ENCODE data around the gene ZNF536. TPM values are rescaled to one million over a fixed set of nuclear protein-coding genes. Genes with fewer than 3 reads are reported as not detected.

ZNF536 gene
- total RNA-seq, 1 experiment from 2014 or later = not detected

DNA sequence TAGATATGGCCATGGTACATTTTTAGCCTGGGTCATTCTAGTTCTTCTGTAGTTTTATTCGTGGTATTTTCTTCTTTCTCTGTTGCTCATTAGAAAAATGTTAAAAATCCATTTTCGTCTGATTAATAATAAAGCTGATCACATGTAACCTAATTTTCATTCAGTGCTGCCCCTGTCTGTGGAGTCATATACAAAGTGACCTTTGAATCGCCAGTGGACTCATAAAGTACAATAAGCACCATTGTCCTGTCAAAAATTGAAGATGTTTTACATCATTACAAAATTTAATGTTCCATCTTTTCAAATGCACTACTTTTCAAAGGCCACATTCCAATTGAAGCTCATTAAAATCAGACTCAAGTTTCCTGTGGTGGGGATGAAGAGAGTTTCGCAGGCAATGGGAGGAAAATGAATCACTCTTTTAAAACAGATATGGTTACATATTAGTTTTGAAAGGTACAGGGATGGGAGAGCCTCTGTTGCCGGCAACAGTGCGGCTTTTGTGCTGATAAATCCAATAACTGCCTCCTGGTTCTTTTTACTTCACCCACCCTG lies 205.4 kb downstream of the ZNF536 start:
- Mint-ChIP-seq H3K4me1 (peaks cover 6 to 14% of the 10 kb centered on the region in 2 experiments; a peak in 3 of 4 replicates), H3K27ac (no peak overlapping the region)
- DNase-seq = no peak

More for the DNA sequence above, 205.4 kb downstream of the ZNF536 start:
- Histone ChIP-seq H4K91ac (ENCODE audit: insufficient read length, low read depth, low read length) (no peak overlapping the region), H2BK120ac (ENCODE audit: low read depth, low read length, poor library complexity, severe bottlenecking) (no peak overlapping the region), H2BK20ac (ENCODE audit: low read depth, low read length, poor library complexity, severe bottlenecking) (no peak overlapping the region), H4K5ac (ENCODE audit: insufficient read length, low read depth, low read length) (no peak overlapping the region), H2BK12ac (ENCODE audit: insufficient read length, low read depth, low read length) (no peak overlapping the region), H3K79me1 (ENCODE audit: insufficient read depth, low read depth, low read length, poor library complexity, severe bottlenecking) (no peaks in the 10 kb centered on the region), H2BK15ac (ENCODE audit: low read depth, low read length) (no peak overlapping the region), H3K9ac (ENCODE audit: extremely low read depth, insufficient read length, low read length) (no peak overlapping the region), H3K23me2 (ENCODE audit: insufficient read length, low read depth, low read length, poor library complexity, severe bottlenecking) (no peaks in the 10 kb centered on the region), H4K8ac (replicated peaks; ENCODE audit: insufficient read length, low read depth, low read length) (no peak overlapping the region), H3K14ac (ENCODE audit: insufficient read depth, low read length) (no peak overlapping the region), H3K4ac (ENCODE audit: low read depth, low read length) (no peak overlapping the region), H3K4me1 (ENCODE audit: insufficient read depth, low read length) (no peaks in the 10 kb centered on the region), H3K27ac (ENCODE audit: insufficient read length, low read depth, low read length) (no peak overlapping the region), H2AK5ac (ENCODE audit: insufficient read length, low read length) (no peak overlapping the region), H4K20me1 (ENCODE audit: control insufficient read depth, insufficient read depth, insufficient read length) (no peaks in the 10 kb centered on the region), H3K18ac (ENCODE audit: insufficient read length, low read depth, low read length) (no peak overlapping the region), H3K79me2 (ENCODE audit: insufficient read depth, low read length) (no peaks in the 10 kb centered on the region), H2AFZ (ENCODE audit: low read length) (no peak overlapping the region), H3T11ph (ENCODE audit: low read length) (no peak overlapping the region), H3K56ac (ENCODE audit: insufficient read length, low read depth, low read length) (no peak overlapping the region), H3K9me3 (ENCODE audit: control insufficient read depth, low read depth, low read length) (no peaks in the 10 kb centered on the region), H3K4me2 (ENCODE audit: insufficient read depth, insufficient read length, low read length) (no peak overlapping the region), H3K27me3 (ENCODE audit: insufficient read depth, low read length) (no peaks in the 10 kb centered on the region), H3K23ac (ENCODE audit: insufficient read length, low read depth, low read length) (no peak overlapping the region), H2BK5ac (ENCODE audit: insufficient read length, low read length) (no peak overlapping the region)
- Mint-ChIP-seq H3K36me3 (ENCODE audit: insufficient read depth in 1 of 3, low read depth in 3 of 3) (no peaks in the 10 kb centered on the region), H3K9me3 (no peaks in the 10 kb centered on the region), H3K4me3 (no peak overlapping the region), H3K27me3 (ENCODE audit: low read depth) (peaks cover 1% of the 10 kb centered on the region; the same call in 1 of the 2 replicates)
- TF ChIP-seq, protein P1, sequence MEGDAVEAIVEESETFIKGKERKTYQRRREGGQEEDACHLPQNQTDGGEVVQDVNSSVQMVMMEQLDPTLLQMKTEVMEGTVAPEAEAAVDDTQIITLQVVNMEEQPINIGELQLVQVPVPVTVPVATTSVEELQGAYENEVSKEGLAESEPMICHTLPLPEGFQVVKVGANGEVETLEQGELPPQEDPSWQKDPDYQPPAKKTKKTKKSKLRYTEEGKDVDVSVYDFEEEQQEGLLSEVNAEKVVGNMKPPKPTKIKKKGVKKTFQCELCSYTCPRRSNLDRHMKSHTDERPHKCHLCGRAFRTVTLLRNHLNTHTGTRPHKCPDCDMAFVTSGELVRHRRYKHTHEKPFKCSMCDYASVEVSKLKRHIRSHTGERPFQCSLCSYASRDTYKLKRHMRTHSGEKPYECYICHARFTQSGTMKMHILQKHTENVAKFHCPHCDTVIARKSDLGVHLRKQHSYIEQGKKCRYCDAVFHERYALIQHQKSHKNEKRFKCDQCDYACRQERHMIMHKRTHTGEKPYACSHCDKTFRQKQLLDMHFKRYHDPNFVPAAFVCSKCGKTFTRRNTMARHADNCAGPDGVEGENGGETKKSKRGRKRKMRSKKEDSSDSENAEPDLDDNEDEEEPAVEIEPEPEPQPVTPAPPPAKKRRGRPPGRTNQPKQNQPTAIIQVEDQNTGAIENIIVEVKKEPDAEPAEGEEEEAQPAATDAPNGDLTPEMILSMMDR (conservative IDR thresholded peaks at IDR 0.05) = no peak
- WGBS (ENCODE audit: extremely low coverage, insufficient read length, low lambda C conversion rate) = no CpG with 5 or more reads among the region's 6 CpGs

Measured in H9 (cell line).